ENCODE data around the gene ERMP1.

The ERMP1 gene

GRCh38 chr9:5852987-5853386 is 20.1 kb upstream of the ERMP1 start:
- DNase-seq, result no peak

- DNase-seq, result peak; percentile 37
These were observed 18.5 kb upstream of the ERMP1 start for GRCh38 chr9:5851445-5851844.

- DNase-seq, result no peak
These were observed 17.8 kb upstream of the ERMP1 start for GRCh38 chr9:5850724-5851122.

DNA sequence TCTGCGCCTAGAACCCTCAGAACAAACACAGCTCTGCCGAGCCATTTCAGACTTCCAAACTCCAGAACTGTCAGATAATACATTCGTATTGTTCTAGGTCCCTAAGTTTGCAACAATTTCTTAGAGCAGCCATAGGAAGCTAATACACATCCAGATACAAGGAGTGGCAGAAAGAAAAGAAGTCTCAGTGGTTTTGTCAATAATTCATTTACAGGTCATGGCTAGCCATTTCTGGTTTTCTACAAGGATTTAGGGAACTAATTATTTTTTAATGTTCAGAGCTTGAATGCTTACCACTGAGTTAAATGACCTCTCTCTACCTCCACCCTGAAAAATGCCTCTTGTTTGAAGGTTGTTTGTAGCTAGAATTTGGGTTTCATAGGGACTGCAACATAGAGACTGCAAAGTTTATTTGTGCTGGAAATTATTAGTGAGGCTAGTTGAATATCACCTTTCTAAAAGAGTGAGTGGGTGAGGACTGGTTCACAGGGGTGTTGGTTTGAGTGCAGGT is 15.5 kb upstream of the ERMP1 start:
- no peak for DNase-seq

DNA sequence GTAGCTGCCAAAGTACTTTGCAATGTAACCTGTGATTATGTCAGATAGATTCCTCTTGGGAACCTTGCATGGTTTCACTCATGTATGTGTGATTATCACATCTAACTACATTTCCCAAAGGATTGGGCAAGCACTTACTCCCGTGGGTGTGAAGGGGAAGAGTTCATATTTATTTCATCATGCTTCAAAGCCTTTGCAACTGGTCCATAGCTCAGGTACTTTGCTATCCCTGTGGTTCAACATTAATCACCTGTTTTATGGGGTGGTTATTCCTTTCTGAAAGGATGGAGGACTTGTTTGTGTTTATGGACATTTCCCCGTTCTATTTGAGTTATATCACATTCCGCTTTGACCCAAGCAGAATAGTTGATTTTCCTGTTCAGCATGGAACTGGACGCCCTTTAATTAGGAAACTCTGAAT is 13.6 kb upstream of the ERMP1 start:
- DNase-seq, result no peak

DNA sequence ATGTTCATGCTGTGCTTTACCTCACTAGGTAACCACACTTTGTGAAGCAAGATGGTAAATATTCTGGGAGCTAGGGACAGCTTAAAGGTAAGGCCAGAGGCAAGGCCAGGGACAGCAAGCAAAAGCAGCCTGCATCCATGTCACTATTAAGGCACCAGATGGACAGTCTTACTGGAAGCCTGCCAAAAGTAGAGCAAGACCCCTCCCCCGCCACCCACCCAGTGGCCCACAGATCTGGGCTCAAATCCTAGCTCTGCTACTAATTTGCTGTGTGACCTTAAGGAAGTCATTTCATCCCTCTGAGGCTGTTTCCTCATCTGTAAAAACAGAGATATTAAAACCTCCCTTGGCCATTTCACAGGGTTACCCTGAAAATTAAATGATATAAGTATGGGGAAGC is 13.2 kb upstream of the ERMP1 start:
- no peak for DNase-seq

DNA sequence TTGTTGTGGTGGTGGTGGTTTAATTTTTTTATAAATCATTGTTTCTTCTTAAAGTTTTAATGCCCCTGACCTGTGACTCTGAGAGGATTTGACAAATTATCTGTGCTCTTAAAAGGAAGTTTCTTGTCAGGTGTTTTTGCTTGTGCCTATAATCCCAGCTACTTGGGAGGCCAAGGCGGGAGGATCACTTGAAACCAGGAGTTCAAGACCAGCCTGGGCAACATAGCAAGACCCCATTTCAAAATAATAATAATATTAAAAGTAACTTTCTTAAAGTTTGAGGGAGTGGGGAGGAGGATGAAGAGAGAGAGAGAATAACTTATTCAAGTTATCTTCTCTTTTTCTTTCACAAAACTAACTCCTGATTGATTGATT is 12.2 kb upstream of the ERMP1 start:
- no peak for DNase-seq

- DNase-seq, result no peak
These were observed 11.0 kb upstream of the ERMP1 start for GRCh38 chr9:5843794-5844471.

GRCh38 chr9:5842929-5843793 is 10.2 kb upstream of the ERMP1 start:
- no peak for DNase-seq

DNA sequence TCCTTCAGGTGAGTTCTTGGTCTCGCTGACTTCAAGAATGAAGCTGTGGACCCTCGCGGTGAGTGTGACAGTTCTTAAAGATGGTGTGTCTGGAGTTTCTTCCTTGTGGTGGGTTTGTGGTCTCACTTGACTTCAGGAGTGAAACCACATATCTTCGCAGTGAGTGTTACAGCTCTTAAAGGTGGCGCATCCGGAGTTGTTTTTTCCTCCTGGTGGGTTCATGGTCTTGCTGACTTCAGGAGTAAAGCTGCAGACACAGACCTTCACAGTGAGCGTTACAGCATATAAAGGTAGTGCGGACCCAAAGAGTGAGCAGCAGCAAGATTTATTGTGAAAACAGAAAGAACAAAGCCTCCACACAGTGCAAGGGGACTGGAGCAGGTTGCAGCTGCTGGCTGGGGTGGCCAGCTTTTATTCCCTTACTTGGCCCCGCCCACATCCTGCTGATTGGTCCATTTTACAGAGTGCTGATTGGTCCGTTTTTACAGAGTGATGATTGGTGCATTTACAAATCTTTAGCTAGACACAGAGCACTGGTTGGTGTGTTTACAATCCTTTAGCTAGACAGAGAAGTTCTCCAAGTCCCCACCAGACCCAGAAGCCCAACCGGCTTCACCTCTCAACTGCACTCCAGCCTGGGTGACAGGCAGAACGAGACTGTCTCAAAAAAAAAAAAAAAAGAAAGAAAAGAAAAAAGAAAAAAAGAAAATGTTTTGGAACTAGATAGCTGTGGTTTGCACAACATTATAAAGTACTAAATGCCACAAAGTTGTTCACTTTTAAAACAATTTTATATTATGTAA is 9.1 kb upstream of the ERMP1 start:
- DNase-seq, result peak; percentile 56

DNA sequence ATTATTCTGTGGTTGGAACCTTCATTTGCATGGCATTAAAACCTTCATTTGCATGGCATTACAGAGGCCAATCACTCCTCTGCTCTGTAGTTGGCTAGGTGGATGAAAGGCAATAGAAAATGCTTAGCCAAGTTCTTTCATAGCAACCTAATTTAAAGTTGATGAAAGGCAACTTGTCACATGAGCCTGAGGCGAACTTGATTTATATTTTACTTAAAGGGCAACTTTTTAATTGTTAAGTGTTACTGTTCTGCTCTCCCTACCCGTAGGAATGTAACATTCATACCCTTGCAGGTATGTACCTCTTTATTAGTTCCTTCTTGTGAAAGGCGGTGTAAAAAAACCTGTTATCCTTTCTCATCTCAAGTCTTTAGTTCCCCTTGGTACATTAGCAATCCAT is 7.9 kb upstream of the ERMP1 start:
- no peak for DNase-seq

- DNase-seq, result no peak
These were observed 6.6 kb upstream of the ERMP1 start for GRCh38 chr9:5839572-5839902.

DNA sequence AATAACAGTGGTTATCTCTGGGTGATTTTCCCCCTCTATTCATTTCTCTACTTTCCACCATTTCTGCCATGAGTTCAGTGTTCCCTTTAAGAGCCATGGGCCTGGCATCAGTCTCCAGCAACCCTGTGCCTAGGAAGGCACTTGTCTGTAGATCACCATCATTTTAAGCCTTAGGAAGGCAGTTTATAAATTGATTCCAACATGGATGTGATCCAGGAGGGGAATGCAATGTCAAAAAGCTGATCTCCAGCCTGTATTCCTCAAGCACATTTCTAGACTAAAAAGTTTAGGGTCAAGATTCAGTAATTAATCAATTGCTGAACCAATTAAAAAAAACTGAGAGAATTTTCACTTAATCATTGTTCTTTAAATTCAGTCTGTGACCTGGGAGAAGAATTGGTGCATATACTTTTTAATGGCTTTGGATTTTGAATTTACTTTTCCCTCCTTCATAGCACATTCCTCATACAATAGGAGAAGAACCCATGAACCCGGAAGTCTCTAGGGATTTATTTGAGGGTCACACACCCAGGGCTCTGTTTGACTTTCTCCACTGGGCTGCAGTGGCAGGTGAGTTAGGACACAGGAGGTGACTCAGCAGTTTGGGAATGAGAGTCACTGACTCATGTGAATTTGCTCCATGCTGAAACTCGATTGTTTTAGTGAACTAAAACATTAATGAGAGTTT is 6.1 kb upstream of the ERMP1 start:
- DNase-seq, result no peak

GRCh38 chr9:5835808-5836207 is 2.9 kb upstream of the ERMP1 start:
- no peak for DNase-seq

DNA sequence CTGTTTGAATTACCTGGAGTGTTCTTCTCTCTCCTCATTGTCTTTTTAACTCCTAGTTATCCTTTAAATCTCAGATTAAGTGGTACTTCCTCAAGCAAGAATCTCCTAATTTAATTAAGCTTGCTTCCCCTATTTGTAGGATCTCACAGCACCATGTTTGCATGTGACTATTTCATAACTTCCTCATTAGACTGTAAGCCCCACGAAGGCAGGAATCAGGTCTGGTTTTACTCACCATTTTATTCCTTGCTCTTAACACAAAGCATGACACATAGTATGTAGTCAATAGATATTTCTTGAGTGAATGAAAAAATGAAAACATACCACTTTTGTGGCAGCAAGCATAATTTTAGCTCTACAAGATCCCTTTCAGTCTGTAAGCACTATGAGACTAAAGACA is 1.3 kb upstream of the ERMP1 start:
- no peak for DNase-seq

- peak; percentile 31 for DNase-seq
These were observed 813 bp downstream of the ERMP1 start for GRCh38 chr9:5832071-5832537.

- no peak for DNase-seq
These were observed 6.9 kb downstream of the ERMP1 start for GRCh38 chr9:5825895-5826622.

GRCh38 chr9:5825223-5825622 is 7.7 kb downstream of the ERMP1 start:
- no peak for DNase-seq

GRCh38 chr9:5820425-5820824 is 12.5 kb downstream of the ERMP1 start:
- DNase-seq, result no peak

- DNase-seq, result no peak
These were observed 13.7 kb downstream of the ERMP1 start for GRCh38 chr9:5819174-5819573.

GRCh38 chr9:5818424-5819142 is 14.3 kb downstream of the ERMP1 start:
- no peak for DNase-seq

All from activated naive CD4-positive, alpha-beta T cell treated with anti-CD3 and anti-CD28 coated beads, Interleukin-2, amount 50 U/mL, for 16 hours (primary cell).